HEK293T (cell line): ENCODE measurements around the gene AMHR2.
"Not testable (repeated sequence)": the region's sequence is repeated elsewhere in the genome, so short reads cannot be mapped to it uniquely, and the experiment has no call there.

Source experiments
- CTCF ChIA-PET: fragments of 350-600 bp; formaldehyde crosslinking; extraction: SDS; loops from one replicate; lab custom pipeline; 2021; ENCODE audit warnings: antibody characterized with exemption, inconsistent platforms; lab: Yijun Ruan, JAX
- POLR2A ChIA-PET: fragments of 350-600 bp; formaldehyde crosslinking; extraction: SDS; loops from one replicate; lab custom pipeline; 2020; ENCODE audit warnings: antibody characterized with exemption, inconsistent platforms; lab: Yijun Ruan, JAX
- DNase-seq: peaks from one replicate; pipeline ENCODE4 v3.0.0; 2012; ENCODE audit warnings: mixed read lengths; ENCODE audit errors: extremely low spot score
- ARNT ChIP-seq: fragments of 450-650 bp; IDR thresholded peaks from 2 replicates; pipeline ENCODE4 v1.6.1; 2017; ENCODE audit warnings: mild to moderate bottlenecking
- BHLHE40 ChIP-seq: fragments of 450-650 bp; IDR thresholded peaks from 2 replicates; pipeline ENCODE4 v1.6.1; 2016; ENCODE audit warnings: mild to moderate bottlenecking, moderate library complexity, borderline replicate concordance
- CTBP1 ChIP-seq: fragments of 450-650 bp; IDR thresholded peaks from 2 replicates; pipeline ENCODE4 v1.6.1; 2016; ENCODE audit warnings: borderline replicate concordance
- ELF4 ChIP-seq: fragments of 450-650 bp; IDR thresholded peaks from 2 replicates; pipeline ENCODE4 v1.6.1; 2017; ENCODE audit warnings: antibody characterized with exemption
- FOXA1 ChIP-seq: fragments of 450-650 bp; IDR thresholded peaks from 2 replicates; pipeline ENCODE4 v1.6.1; 2016; ENCODE audit warnings: mild to moderate bottlenecking
- FOXK2 ChIP-seq: fragments of 450-650 bp; IDR thresholded peaks from 2 replicates; pipeline ENCODE4 v1.6.1; 2016; ENCODE audit warnings: mild to moderate bottlenecking
- FOXM1 ChIP-seq: fragments of 450-650 bp; IDR thresholded peaks from 2 replicates; pipeline ENCODE4 v1.6.1; 2017; ENCODE audit warnings: mild to moderate bottlenecking, borderline replicate concordance
- HDGF ChIP-seq: fragments of 450-650 bp; IDR thresholded peaks from 2 replicates; pipeline ENCODE4 v1.6.1; 2017; ENCODE audit warnings: antibody characterized with exemption, borderline replicate concordance
- L3MBTL2 ChIP-seq: fragments of 450-650 bp; conservative IDR thresholded peaks from 2 replicates; pipeline ENCODE4 v1.6.1; 2016; ENCODE audit warnings: mild to moderate bottlenecking
- LEF1 ChIP-seq: fragments of 450-650 bp; IDR thresholded peaks from 2 replicates; pipeline ENCODE4 v1.6.1; 2017; ENCODE audit warnings: mild to moderate bottlenecking, borderline replicate concordance
- NFRKB ChIP-seq: fragments of 450-650 bp; IDR thresholded peaks from 2 replicates; pipeline ENCODE4 v1.6.1; 2016; ENCODE audit warnings: mild to moderate bottlenecking, moderate library complexity
- PKNOX1 ChIP-seq: fragments of 450-650 bp; IDR thresholded peaks from 2 replicates; pipeline ENCODE4 v1.6.1; 2016
- SP1 ChIP-seq: fragments of 450-650 bp; IDR thresholded peaks from 2 replicates; pipeline ENCODE4 v1.6.1; 2017
- SUZ12 ChIP-seq: fragments of 450-650 bp; IDR thresholded peaks from 2 replicates; pipeline ENCODE4 v1.6.1; 2016; ENCODE audit warnings: mild to moderate bottlenecking
- TARDBP ChIP-seq: fragments of 450-650 bp; IDR thresholded peaks from 2 replicates; pipeline ENCODE4 v1.6.1; 2016
- ZNF384 ChIP-seq: fragments of 450-650 bp; IDR thresholded peaks from 2 replicates; pipeline ENCODE4 v1.6.1; 2016

The AMHR2 gene

GRCh38 chr12:53423597-53423996, at the start of gene AMHR2:
TSS of gene AMHR2 (plus strand) at chr12:53423855. CDS start at chr12:53423935, 80 bp downstream.
- no peak for DNase-seq
- TF ChIP-seq FOXK2 (no peak), BHLHE40 (no peak), L3MBTL2 (no peak), CTBP1 (no peak), LEF1 (no peak), HDGF (no peak), ARNT (no peak), NFRKB (no peak), TARDBP (no peak), ZNF384 (no peak), FOXM1 (no peak), SP1 (no peak), PKNOX1 (no peak), ELF4 (no peak), FOXA1 (no peak), SUZ12 (no peak)
- ChIA-PET POLR2A (no interaction called here), CTCF (interaction anchor here (1.2 kb wide), 1 partner anchor 172 kb away, joined by 3 read pairs; no protein-coding TSS in a partner anchor)

- POLR2A ChIA-PET = interaction anchor here (0.8 to 2.0 kb wide), 3 partner anchors 13 to 127 kb away, joined by 3 to 6 read pairs (median 3); partner anchors contain the start of gene TARBP2
- not testable (repeated sequence) for DNase-seq
- CTCF ChIA-PET = interaction anchor here (1.2 kb wide), 1 partner anchor 47 kb away, joined by 3 read pairs; no protein-coding TSS in a partner anchor
Measured at GRCh38 chr12:53374277-53374676, 49.4 kb upstream of the AMHR2 start.

- no peak for DNase-seq
- POLR2A ChIA-PET = no interaction called here
- TF ChIP-seq FOXK2 = no peak
- no peak for TF ChIP-seq PKNOX1
- TF ChIP-seq ZNF384 = no peak
- no peak for TF ChIP-seq NFRKB
- no peak for TF ChIP-seq BHLHE40
- TF ChIP-seq TARDBP = no peak
- TF ChIP-seq FOXA1 = no peak
- TF ChIP-seq CTBP1 = no peak
- no peak for TF ChIP-seq L3MBTL2
- TF ChIP-seq LEF1 = no peak
- no peak for TF ChIP-seq SP1
- no peak for TF ChIP-seq FOXM1
- no peak for TF ChIP-seq HDGF
- TF ChIP-seq ELF4 = no peak
- CTCF ChIA-PET = no interaction called here
Measured at GRCh38 chr12:53376747-53377146, 46.9 kb upstream of the AMHR2 start.

- CTCF ChIA-PET = interaction anchor here (1.9 to 2.7 kb wide), 3 partner anchors 26 to 56 kb away, joined by 10 to 17 read pairs (median 14); partner anchors contain the start of gene AAAS
- no peak for TF ChIP-seq PKNOX1
- TF ChIP-seq ELF4 = no peak
- no peak for TF ChIP-seq BHLHE40
- no peak for TF ChIP-seq TARDBP
- TF ChIP-seq LEF1 = no peak
- no peak for TF ChIP-seq FOXK2
- no peak for TF ChIP-seq FOXA1
- no peak for TF ChIP-seq SUZ12
- no peak for TF ChIP-seq SP1
- no peak for TF ChIP-seq ZNF384
- no peak for TF ChIP-seq HDGF
- TF ChIP-seq ARNT = no peak
- TF ChIP-seq NFRKB = no peak
- no peak for TF ChIP-seq L3MBTL2
- no peak for TF ChIP-seq CTBP1
- POLR2A ChIA-PET = interaction anchor here (0.8 to 2.9 kb wide), 14 partner anchors 10 to 123 kb away, joined by 3 to 32 read pairs (median 12); partner anchors contain the start of genes AAAS, ESPL1, PRR13 and TARBP2
- no peak for DNase-seq
Measured at GRCh38 chr12:53378222-53378621, 45.4 kb upstream of the AMHR2 start.

- no peak for TF ChIP-seq PKNOX1
- peak; percentile 92; the same call in 1 of the 2 replicates for TF ChIP-seq L3MBTL2
- no peak for DNase-seq
- CTCF ChIA-PET = interaction anchor here (0.6 to 2.7 kb wide), 6 partner anchors 23 to 122 kb away, joined by 3 to 17 read pairs (median 8); partner anchors contain the start of genes AAAS and TARBP2
- POLR2A ChIA-PET = interaction anchor here (0.6 to 2.9 kb wide), 36 partner anchors 9 to 372 kb away, joined by 3 to 32 read pairs (median 5); partner anchors contain the start of genes AAAS, CSAD, ESPL1 and PFDN5
Measured at GRCh38 chr12:53378724-53379388, 44.8 kb upstream of the AMHR2 start.
